K562 (cell line): ENCODE measurements around the gene SLC30A3. TPM values are rescaled to one million over a fixed set of nuclear protein-coding genes. Genes with fewer than 3 reads are reported as not detected.

ENCODE experiments used
- ERF ChIP-seq: fragments of 450-650 bp; formaldehyde crosslinking; IDR thresholded peaks from 2 replicates; pipeline ENCODE4 v1.4.0; 2020; ENCODE audit warnings: mild to moderate bottlenecking, mixed read lengths
- MEIS2 ChIP-seq: fragments of 450-650 bp; IDR thresholded peaks from 2 replicates; pipeline ENCODE4 v1.6.1; 2014; ENCODE audit warnings: mild to moderate bottlenecking; ENCODE audit not compliant: partially characterized antibody
- RAD21 ChIP-seq, 2 experiments: fragments of 250-450 bp in 1 of 2; fragments of 450-650 bp in 1 of 2; sonication (Bioruptor Pico) in 1 of 2; formaldehyde crosslinking in 1 of 2; IDR thresholded peaks in 1 of 2; conservative IDR thresholded peaks in 1 of 2; 2 replicates each; pipeline versions ENCODE4 v1.4.0 to v1.8.0; 2020 to 2022; ENCODE audit warnings: mild to moderate bottlenecking in 2 of 2, moderate library complexity in 1 of 2
- RBM15 ChIP-seq: fragments of 200-400 bp; formaldehyde crosslinking; IDR thresholded peaks from 2 replicates; pipeline ENCODE4 v1.6.1; 2018; ENCODE audit warnings: mild to moderate bottlenecking, low read length, moderate library complexity; ENCODE audit not compliant: insufficient read depth
- SMC3 ChIP-seq: conservative IDR thresholded peaks from 2 replicates; pipeline ENCODE4 v1.6.1; 2011; ENCODE audit warnings: low read depth, low read length, improper control_type of control experiment; ENCODE audit not compliant: insufficient read depth
- TAF7 ChIP-seq: fragments of 450-650 bp; IDR thresholded peaks from 2 replicates; pipeline ENCODE4 v1.6.1; 2016; ENCODE audit warnings: missing genetic modification characterization, missing compliant biosample characterization
- ZNF175 ChIP-seq: fragments of 200-800 bp; sonication (Bioruptor generic); IDR thresholded peaks from 2 replicates; pipeline ENCODE4 v1.6.1; 2016; ENCODE audit warnings: low read depth, mild to moderate bottlenecking, missing genetic modification characterization, missing compliant biosample characterization
- ZNF57 ChIP-seq: fragments of 450-650 bp; formaldehyde crosslinking; IDR thresholded peaks from 2 replicates; pipeline ENCODE4 v1.4.0; 2020; ENCODE audit warnings: mild to moderate bottlenecking, moderate library complexity
- polyA plus RNA-seq, 8 experiments: library from polyadenylated mRNA; depleted of rRNA in 4 of 8; stranded (reverse) in 5 of 8; unstranded in 3 of 8; fragments of >200 nt; fragmentation: Nextera tagmentation in 2 of 8; fragmentation: Illumina TruSeq in 1 of 8; extraction: Ambion mirVana in 2 of 8; extraction: Trizol in 1 of 8; gene quantifications; 2 replicates each; pipeline versions ENCODE4 v1.2.1 to v1.2.3, GENCODE V29; 2011 to 2014; ENCODE audit warnings: inconsistent platforms in 1 of 8, missing spikeins in 1 of 8
- total RNA-seq, 7 experiments: library from RNA; depleted of rRNA in 6 of 7; stranded (reverse); fragments of >200 nt in 6 of 7; fragmentation: Illumina TruSeq in 2 of 7; extraction: Trizol in 2 of 7; gene quantifications; 2 replicates each; pipeline versions ENCODE4 v1.2.1 to v1.2.3, GENCODE V29; 2011 to 2021; ENCODE audit warnings: low replicate concordance in 1 of 7
- TF ChIP-seq, protein P1 (sequence below): sonication (generic); IDR thresholded peaks from 2 replicates; pipeline ENCODE4 v1.6.1; 2016
- TF ChIP-seq, protein P2 (sequence below): sonication (generic); formaldehyde crosslinking; IDR thresholded peaks from 2 replicates; pipeline ENCODE4 v1.8.0; 2022; ENCODE audit warnings: missing genetic modification reagents, mild to moderate bottlenecking, borderline replicate concordance
- TF ChIP-seq, protein P3 (sequence below): fragments of 450-650 bp; IDR thresholded peaks from 2 replicates; pipeline ENCODE4 v1.6.1; 2016; ENCODE audit warnings: borderline replicate concordance
- TF ChIP-seq, protein P4 (sequence below): fragments of 250-450 bp; sonication (Bioruptor Pico); IDR thresholded peaks from 2 replicates; pipeline ENCODE4 v1.5.0; 2021; ENCODE audit warnings: mild to moderate bottlenecking, borderline replicate concordance

Gene SLC30A3
- total and polyA plus RNA-seq, 9 of the 15 experiments (the other 6 are each of a cell fraction or from before 2014, with no cell fraction given): 0.03 to 2.7 (median 0.89) TPM; not detected in 1

DNA sequence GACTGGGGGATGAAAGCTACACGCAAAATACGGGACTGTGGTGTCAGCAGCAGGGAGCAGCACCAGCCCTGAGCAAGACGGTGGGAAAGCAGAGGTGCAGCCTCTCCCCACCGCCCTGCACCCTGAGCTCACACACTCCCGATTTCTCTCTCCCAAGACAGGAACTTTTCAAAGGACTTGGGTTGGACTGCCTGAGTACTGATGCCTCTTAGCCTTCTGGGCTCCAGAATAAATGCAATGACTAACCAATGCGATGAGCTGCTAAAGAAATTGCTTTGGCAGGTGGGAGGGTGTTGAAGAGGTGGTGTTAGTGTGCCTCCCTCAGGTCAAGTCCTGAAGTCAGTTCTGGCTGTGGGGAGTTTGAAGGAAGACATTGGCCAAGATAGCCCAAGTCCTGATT, 29.0 kb upstream of the SLC30A3 start (continued):
- TF ChIP-seq, protein P1, sequence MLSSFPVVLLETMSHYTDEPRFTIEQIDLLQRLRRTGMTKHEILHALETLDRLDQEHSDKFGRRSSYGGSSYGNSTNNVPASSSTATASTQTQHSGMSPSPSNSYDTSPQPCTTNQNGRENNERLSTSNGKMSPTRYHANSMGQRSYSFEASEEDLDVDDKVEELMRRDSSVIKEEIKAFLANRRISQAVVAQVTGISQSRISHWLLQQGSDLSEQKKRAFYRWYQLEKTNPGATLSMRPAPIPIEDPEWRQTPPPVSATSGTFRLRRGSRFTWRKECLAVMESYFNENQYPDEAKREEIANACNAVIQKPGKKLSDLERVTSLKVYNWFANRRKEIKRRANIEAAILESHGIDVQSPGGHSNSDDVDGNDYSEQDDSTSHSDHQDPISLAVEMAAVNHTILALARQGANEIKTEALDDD: peak; percentile 40; the same call in 1 of the 2 replicates
- TF ChIP-seq ZNF175 (no peak), SMC3 (0 out of 2 replicates have a peak, but pooled peaks have one; percentile 19), ZNF57 (CRISPR knock-in tag) (no peak), RBM15 (no peak), RAD21 (CRISPR knock-in tag; conservative IDR thresholded peaks at IDR 0.05 in 1 of 2, IDR thresholded peaks at IDR 0.05 in 1 of 2) (peak; percentile 53 to 83), TAF7 (tag) (no peak), ERF (CRISPR knock-in tag) (no peak), MEIS2 (no peak)
- TF ChIP-seq, protein P2, sequence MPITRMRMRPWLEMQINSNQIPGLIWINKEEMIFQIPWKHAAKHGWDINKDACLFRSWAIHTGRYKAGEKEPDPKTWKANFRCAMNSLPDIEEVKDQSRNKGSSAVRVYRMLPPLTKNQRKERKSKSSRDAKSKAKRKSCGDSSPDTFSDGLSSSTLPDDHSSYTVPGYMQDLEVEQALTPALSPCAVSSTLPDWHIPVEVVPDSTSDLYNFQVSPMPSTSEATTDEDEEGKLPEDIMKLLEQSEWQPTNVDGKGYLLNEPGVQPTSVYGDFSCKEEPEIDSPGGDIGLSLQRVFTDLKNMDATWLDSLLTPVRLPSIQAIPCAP (CRISPR knock-in tag): no peak
- TF ChIP-seq, protein P3, sequence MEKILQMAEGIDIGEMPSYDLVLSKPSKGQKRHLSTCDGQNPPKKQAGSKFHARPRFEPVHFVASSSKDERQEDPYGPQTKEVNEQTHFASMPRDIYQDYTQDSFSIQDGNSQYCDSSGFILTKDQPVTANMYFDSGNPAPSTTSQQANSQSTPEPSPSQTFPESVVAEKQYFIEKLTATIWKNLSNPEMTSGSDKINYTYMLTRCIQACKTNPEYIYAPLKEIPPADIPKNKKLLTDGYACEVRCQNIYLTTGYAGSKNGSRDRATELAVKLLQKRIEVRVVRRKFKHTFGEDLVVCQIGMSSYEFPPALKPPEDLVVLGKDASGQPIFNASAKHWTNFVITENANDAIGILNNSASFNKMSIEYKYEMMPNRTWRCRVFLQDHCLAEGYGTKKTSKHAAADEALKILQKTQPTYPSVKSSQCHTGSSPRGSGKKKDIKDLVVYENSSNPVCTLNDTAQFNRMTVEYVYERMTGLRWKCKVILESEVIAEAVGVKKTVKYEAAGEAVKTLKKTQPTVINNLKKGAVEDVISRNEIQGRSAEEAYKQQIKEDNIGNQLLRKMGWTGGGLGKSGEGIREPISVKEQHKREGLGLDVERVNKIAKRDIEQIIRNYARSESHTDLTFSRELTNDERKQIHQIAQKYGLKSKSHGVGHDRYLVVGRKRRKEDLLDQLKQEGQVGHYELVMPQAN: no peak
- TF ChIP-seq, protein P4, sequence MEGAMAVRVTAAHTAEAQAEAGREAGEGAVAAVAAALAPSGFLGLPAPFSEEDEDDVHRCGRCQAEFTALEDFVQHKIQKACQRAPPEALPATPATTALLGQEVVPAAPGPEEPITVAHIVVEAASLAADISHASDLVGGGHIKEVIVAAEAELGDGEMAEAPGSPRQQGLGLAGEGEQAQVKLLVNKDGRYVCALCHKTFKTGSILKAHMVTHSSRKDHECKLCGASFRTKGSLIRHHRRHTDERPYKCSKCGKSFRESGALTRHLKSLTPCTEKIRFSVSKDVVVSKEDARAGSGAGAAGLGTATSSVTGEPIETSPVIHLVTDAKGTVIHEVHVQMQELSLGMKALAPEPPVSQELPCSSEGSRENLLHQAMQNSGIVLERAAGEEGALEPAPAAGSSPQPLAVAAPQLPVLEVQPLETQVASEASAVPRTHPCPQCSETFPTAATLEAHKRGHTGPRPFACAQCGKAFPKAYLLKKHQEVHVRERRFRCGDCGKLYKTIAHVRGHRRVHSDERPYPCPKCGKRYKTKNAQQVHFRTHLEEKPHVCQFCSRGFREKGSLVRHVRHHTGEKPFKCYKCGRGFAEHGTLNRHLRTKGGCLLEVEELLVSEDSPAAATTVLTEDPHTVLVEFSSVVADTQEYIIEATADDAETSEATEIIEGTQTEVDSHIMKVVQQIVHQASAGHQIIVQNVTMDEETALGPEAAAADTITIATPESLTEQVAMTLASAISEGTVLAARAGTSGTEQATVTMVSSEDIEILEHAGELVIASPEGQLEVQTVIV: no peak
